Measurements from ENCODE around the gene THAP7.

DNA sequence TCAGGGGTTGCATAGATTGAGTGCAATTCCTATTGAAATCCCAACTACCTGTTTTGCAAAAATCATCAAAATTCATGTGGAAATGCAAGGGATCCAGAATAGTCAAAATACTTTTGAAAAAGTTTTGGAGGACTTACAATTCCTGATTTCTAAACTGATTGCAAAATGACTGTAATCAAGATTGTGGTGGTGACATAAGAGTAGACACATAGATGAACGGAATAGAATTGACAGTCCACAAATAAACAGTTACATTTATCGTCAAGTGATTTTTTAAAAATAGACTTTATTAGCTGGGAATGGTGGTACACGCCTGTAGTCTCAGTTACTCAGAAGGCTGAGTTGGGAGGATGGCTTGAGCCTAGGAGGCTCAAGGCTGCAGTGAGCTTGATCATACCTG is 33.1 kb upstream of the THAP7 start:
- no peak for TF ChIP-seq EZH2 (IDR thresholded peaks at IDR 0.05; ENCODE audit: insufficient read depth, low read length)
- TF ChIP-seq, protein P1, sequence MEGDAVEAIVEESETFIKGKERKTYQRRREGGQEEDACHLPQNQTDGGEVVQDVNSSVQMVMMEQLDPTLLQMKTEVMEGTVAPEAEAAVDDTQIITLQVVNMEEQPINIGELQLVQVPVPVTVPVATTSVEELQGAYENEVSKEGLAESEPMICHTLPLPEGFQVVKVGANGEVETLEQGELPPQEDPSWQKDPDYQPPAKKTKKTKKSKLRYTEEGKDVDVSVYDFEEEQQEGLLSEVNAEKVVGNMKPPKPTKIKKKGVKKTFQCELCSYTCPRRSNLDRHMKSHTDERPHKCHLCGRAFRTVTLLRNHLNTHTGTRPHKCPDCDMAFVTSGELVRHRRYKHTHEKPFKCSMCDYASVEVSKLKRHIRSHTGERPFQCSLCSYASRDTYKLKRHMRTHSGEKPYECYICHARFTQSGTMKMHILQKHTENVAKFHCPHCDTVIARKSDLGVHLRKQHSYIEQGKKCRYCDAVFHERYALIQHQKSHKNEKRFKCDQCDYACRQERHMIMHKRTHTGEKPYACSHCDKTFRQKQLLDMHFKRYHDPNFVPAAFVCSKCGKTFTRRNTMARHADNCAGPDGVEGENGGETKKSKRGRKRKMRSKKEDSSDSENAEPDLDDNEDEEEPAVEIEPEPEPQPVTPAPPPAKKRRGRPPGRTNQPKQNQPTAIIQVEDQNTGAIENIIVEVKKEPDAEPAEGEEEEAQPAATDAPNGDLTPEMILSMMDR (IDR thresholded peaks at IDR 0.05; ENCODE audit: insufficient read depth, low read depth, low read length): no peak
